T-helper 1 cell treated with Interleukin-12 subunit alpha and Interleukin-12 subunit beta and Interleukin-4 antibody, amounts not matched to agents 30 μg/mL and 1 μg/mL, for 36 hours (primary cell): ENCODE measurements around the gene TRAF1.

Source experiments
- H3K27ac Mint-ChIP-seq: one replicate; pipeline ENCODE4 v1.8.0; 2021; ENCODE audit warnings: mild to moderate bottlenecking, mixed read lengths
- H3K27me3 Mint-ChIP-seq: one replicate; pipeline ENCODE4 v1.8.0; 2021; ENCODE audit warnings: low read depth, mixed read lengths
- H3K36me3 Mint-ChIP-seq: one replicate; pipeline ENCODE4 v1.8.0; 2021; ENCODE audit warnings: low read depth, mixed read lengths
- H3K4me1 Mint-ChIP-seq: one replicate; pipeline ENCODE4 v1.8.0; 2021; ENCODE audit warnings: low read depth, mixed read lengths
- H3K4me3 Mint-ChIP-seq: one replicate; pipeline ENCODE4 v1.8.0; 2021; ENCODE audit warnings: mild to moderate bottlenecking, moderate library complexity, mixed read lengths
- H3K9me3 Mint-ChIP-seq: one replicate; pipeline ENCODE4 v1.8.0; 2021; ENCODE audit warnings: mixed read lengths

The TRAF1 gene

DNA sequence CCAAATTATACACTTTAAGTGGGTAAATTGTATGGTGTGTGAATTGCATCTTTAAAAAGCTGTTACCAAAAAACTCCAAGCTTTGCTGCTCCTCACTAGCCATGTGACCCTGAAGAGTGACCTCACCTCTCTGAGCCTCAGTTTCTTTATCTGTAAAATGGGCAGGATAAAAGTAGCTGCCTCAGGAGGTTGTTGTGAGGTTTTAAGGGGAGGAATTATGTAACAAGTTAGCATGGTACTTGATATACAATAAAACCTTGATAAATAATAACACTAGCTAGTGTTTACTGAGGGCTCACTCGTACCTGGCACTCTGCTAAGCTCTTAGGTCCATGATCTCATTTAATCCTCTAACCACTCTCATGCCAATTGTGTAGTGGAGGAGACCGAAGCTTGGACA is 30.6 kb downstream of the TRAF1 start:
- peaks cover 59% of the 10 kb centered on the region for H3K4me1 Mint-ChIP-seq
- H3K36me3 Mint-ChIP-seq, result peaks cover 28% of the 10 kb centered on the region
- H3K4me3 Mint-ChIP-seq, result no peak overlapping the region
- peak overlapping the region; percentile 20 for H3K27ac Mint-ChIP-seq
- H3K9me3 Mint-ChIP-seq, result no peaks in the 10 kb centered on the region
- no peaks in the 10 kb centered on the region for H3K27me3 Mint-ChIP-seq

- peaks cover 18% of the 10 kb centered on the region for H3K36me3 Mint-ChIP-seq
- H3K4me1 Mint-ChIP-seq, result peaks cover 67% of the 10 kb centered on the region
- no peak overlapping the region for H3K4me3 Mint-ChIP-seq
- H3K27me3 Mint-ChIP-seq, result no peaks in the 10 kb centered on the region
- no peaks in the 10 kb centered on the region for H3K9me3 Mint-ChIP-seq
- peak overlapping the region; percentile 99 for H3K27ac Mint-ChIP-seq
These were observed 32.1 kb downstream of the TRAF1 start for GRCh38 chr9:120894321-120895148.

DNA sequence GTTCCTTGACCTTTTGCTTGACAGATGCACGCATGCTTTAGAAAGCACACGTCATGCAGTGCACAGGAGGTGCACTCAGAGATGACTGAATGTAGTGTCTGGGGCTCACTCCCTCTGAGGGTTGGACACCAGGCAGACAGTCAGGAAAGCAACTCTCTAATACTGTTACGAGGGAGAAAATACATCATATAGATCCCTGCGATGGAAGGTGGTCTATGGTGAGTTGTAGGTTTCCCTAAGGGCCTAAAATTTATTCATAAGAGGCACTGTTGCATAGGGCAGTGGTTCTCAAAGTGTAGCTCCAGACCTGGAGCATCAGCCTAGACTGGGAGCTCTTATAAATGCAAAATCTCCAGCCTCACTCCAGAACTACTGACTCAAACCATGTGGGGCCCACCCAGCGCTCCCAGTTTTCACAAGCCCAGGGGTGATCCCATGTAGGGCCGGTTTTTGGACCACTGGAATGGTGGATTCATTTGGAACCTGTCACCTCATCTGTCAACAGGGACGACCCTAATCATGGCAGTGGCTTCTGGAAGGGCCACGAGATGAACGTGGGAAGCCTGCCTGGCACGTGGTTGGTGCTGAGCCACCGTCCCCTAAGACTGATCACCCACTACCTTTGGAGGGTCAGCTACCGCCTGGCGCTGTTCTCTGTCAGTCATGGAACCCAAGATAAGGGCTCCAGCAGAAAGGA is 32.8 kb downstream of the TRAF1 start:
- Mint-ChIP-seq H3K27me3 (no peaks in the 10 kb centered on the region), H3K9me3 (no peaks in the 10 kb centered on the region), H3K36me3 (peaks cover 17% of the 10 kb centered on the region), H3K4me3 (peak overlapping the region; percentile 73), H3K4me1 (peaks cover 70% of the 10 kb centered on the region), H3K27ac (peak overlapping the region; percentile 99)

DNA sequence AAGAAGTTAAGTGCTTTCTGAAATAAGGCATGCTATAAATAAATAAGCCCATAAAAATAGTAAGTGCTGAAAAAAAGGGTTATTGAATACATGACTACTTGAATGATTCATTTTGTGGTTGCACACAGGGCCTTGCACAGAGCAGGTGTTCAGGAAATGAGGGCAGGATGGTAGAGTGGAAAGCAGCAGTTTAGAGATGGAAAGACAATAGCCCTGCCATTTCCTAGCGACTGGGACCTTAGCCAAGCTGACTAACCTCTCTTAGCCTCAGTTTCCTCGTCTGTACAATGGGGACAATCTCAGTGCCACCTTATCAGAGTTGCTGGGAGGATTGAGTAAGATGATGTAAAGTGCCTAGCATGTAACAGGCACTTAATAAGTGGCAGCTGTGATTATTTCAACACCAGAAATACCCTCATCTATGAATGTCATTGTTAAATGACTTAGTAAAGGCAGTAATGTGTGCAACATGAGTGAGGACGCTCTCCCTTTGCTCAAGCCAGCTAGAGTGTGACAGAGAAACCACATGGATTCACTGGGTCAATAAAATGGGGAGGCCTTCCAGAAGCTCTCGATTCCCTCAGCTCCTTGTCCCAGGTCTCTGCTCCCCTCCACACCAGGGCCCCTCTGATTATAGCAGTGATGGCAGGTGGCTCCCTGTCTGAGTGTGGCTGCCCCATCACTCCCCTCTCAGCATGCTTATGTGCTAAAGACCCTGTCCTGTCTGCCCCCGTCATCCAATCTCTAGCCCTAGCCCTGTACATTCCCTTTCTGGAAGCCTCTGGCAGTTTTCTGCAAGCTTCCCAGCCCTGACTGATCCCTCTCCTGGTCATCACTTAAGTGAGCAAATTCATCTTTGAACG is 33.6 kb downstream of the TRAF1 start:
- Mint-ChIP-seq H3K36me3 (peaks cover 13% of the 10 kb centered on the region), H3K4me3 (peak overlapping the region; percentile 73), H3K27me3 (no peaks in the 10 kb centered on the region), H3K9me3 (no peaks in the 10 kb centered on the region), H3K4me1 (peaks cover 70% of the 10 kb centered on the region), H3K27ac (peak overlapping the region; percentile 99)

- Mint-ChIP-seq H3K9me3 (no peaks in the 10 kb centered on the region), H3K27me3 (no peaks in the 10 kb centered on the region), H3K4me1 (peaks cover 66% of the 10 kb centered on the region), H3K36me3 (peaks cover 11% of the 10 kb centered on the region), H3K4me3 (peak overlapping the region; percentile 25), H3K27ac (peak overlapping the region; percentile 99)
These were observed 34.5 kb downstream of the TRAF1 start for GRCh38 chr9:120891884-120892747.

- no peaks in the 10 kb centered on the region for H3K9me3 Mint-ChIP-seq
- H3K27me3 Mint-ChIP-seq, result no peaks in the 10 kb centered on the region
- H3K27ac Mint-ChIP-seq, result peak overlapping the region; percentile 99
- H3K4me1 Mint-ChIP-seq, result peaks cover 62% of the 10 kb centered on the region
- peak overlapping the region; percentile 25 for H3K4me3 Mint-ChIP-seq
- H3K36me3 Mint-ChIP-seq, result peaks cover 9% of the 10 kb centered on the region
These were observed 35.2 kb downstream of the TRAF1 start for GRCh38 chr9:120891245-120891883.

DNA sequence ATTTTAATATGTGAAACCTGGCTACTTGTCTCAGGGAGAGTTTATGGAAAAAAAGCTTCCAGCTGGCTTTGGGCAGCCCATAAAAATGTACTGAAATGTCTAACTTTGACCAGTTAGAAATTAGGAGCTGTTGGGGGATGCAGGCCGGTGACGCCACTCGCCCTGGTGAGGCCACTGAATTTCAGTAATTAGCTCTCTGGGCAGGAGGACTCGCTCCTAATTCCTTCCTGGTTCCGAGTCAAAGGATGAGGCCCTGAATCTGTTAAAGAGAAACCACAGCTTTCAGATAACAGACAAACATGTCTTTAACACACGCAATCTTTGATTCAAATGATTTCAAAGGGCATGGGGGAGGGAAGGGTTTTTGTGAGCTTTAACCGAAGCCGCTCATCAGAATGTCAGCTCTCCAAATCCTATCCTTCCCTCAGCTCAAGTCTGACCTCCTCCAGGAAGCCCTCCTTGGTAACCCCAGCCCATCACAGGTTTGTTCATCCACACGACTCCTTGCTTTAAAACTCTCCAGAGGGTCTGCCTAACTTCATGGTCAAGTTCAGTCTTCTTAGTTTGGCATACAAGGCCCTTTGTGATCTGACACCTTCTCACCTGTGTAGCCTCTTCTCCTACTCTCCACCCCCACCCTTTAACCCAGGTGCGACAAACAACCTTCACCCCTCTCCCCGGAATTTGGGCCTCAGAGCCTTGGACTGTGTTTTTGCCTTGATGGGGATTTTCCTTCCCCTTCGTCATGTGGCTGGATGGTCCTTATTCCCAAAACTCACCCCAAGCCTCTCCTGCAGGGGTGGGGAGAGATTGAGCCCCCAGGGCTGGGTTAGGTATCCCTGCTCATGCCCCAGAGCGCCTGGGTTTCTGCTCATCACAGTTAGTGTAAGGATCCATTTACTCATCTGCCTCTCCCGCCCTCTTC is 36.0 kb downstream of the TRAF1 start:
- Mint-ChIP-seq H3K27me3 (no peaks in the 10 kb centered on the region), H3K27ac (peak overlapping the region; percentile 99), H3K9me3 (no peaks in the 10 kb centered on the region), H3K4me1 (peaks cover 67% of the 10 kb centered on the region), H3K36me3 (peaks cover 15% of the 10 kb centered on the region), H3K4me3 (peak overlapping the region; percentile 60)

DNA sequence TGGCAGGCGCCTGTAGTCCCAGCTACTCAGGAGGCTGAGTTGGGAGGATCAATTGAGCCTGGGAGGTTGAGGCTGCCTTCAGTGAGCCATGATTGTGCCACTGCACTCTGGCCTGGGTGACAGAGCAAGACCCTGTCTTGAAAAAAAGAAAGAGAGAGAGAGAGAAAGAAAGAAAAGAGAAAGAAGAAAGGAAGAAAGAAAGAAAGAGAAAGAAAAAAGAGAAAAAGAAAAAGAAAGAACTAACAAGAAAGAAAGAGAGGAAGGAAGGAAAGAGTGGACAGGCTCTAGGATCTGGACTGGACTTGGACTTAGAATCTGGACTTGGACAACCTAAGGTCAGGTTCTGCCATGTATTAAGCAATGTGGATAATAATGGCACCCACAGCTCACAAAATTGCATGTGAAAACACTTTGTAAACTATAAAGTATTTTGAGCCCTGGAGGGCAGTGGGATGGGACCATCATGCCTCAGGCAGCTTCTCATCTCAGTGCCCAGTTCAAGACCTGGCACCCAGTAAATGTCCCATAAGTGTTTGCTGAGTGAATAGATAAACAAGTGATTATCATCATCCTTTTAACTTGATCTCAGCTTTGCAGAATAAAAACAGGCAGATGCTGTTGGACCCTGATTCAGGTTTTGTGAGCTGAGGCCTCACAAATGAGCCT is 36.9 kb downstream of the TRAF1 start:
- H3K4me3 Mint-ChIP-seq, result peak overlapping the region; percentile 60
- peaks cover 60% of the 10 kb centered on the region for H3K4me1 Mint-ChIP-seq
- no peaks in the 10 kb centered on the region for H3K9me3 Mint-ChIP-seq
- peak overlapping the region; percentile 99 for H3K27ac Mint-ChIP-seq
- H3K36me3 Mint-ChIP-seq, result peaks cover 15% of the 10 kb centered on the region
- no peaks in the 10 kb centered on the region for H3K27me3 Mint-ChIP-seq

DNA sequence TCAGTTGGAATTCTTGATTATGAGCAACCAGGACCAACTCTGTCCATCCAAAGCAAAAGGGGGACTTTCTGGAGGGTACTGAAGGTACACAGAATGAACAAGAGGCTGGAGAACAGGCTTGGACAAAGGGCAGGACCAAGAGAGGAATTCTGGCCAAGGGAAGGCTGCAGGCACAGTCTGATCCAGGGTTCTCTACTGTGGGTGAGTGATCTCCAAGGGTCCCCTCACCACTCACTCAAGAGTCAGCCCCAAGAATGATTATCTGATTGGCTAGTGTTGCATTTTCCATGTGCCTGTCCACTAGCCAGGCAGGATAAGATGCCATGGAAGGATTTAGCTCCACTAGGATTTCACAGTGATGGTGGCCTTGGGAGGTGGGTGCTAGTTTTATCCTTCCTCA is 38.0 kb downstream of the TRAF1 start:
- H3K27me3 Mint-ChIP-seq, result no peaks in the 10 kb centered on the region
- no peak overlapping the region for H3K4me3 Mint-ChIP-seq
- no peaks in the 10 kb centered on the region for H3K9me3 Mint-ChIP-seq
- peaks cover 66% of the 10 kb centered on the region for H3K4me1 Mint-ChIP-seq
- H3K36me3 Mint-ChIP-seq, result peaks cover 18% of the 10 kb centered on the region
- H3K27ac Mint-ChIP-seq, result peak overlapping the region; percentile 13

GRCh38 chr9:120886490-120886967 is 40.1 kb downstream of the TRAF1 start:
- H3K27me3 Mint-ChIP-seq, result no peaks in the 10 kb centered on the region
- no peak overlapping the region for H3K27ac Mint-ChIP-seq

GRCh38 chr9:120885958-120886357 is 40.6 kb downstream of the TRAF1 start:
- no peaks in the 10 kb centered on the region for H3K27me3 Mint-ChIP-seq
- peaks cover 49% of the 10 kb centered on the region for H3K4me1 Mint-ChIP-seq
- H3K36me3 Mint-ChIP-seq, result peaks cover 15% of the 10 kb centered on the region
- H3K27ac Mint-ChIP-seq, result no peak overlapping the region
- H3K4me3 Mint-ChIP-seq, result no peak overlapping the region
- no peaks in the 10 kb centered on the region for H3K9me3 Mint-ChIP-seq

More at GRCh38 chr9:120886490-120886967, 40.1 kb downstream of the TRAF1 start:
- H3K36me3 Mint-ChIP-seq, result peaks cover 15% of the 10 kb centered on the region
- H3K9me3 Mint-ChIP-seq, result no peaks in the 10 kb centered on the region
- H3K4me1 Mint-ChIP-seq, result peaks cover 53% of the 10 kb centered on the region
- H3K4me3 Mint-ChIP-seq, result no peak overlapping the region

DNA sequence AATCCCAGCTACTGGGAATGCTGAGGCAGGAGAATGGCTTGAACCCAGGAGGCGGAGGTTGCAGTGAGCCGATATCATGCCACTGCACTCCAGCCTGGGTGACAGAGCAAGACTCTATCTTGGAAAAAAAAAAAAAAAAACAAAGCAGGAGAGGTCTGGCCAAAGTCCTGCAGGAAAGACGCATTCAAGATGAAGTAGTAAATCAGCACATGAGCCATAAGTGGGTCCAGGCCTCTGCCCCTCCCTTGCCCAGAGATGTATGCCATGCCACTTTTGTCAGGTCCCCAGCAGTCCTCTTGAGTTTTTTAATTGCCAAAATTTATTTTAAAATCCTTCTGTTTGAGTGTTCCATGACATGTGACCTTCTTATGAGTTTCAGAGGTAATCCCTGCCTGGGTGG is 41.1 kb downstream of the TRAF1 start:
- Mint-ChIP-seq H3K4me3 (no peak overlapping the region), H3K36me3 (peaks cover 15% of the 10 kb centered on the region), H3K27me3 (no peaks in the 10 kb centered on the region), H3K9me3 (no peaks in the 10 kb centered on the region), H3K27ac (no peak overlapping the region), H3K4me1 (peaks cover 46% of the 10 kb centered on the region)
